ENCODE results near the gene PIPOX.

The PIPOX gene

GRCh38 chr17:29090750-29091605 lies 48.0 kb downstream of the PIPOX start:
- no peak overlapping the region for H3K4me3 ChIP-seq (ENCODE audit: low read depth, low read length)
- TF ChIP-seq CTCF (IDR thresholded peaks at IDR 0.05; ENCODE audit: insufficient read depth, low read depth, low read length, missing control alignments), result no peak
- DNase-seq (ENCODE audit: low read depth), result no peak

- H3K4me3 ChIP-seq (ENCODE audit: low read depth, low read length), result no peak overlapping the region
- no peak for DNase-seq (ENCODE audit: low read depth)
- TF ChIP-seq CTCF (IDR thresholded peaks at IDR 0.05; ENCODE audit: insufficient read depth, low read depth, low read length, missing control alignments), result no peak
Observed at GRCh38 chr17:29091606-29092289, 48.8 kb downstream of the PIPOX start.

- no peak for TF ChIP-seq CTCF (IDR thresholded peaks at IDR 0.05; ENCODE audit: insufficient read depth, low read depth, low read length, missing control alignments)
- H3K4me3 ChIP-seq (ENCODE audit: low read depth, low read length), result no peak overlapping the region
- no peak for DNase-seq (ENCODE audit: low read depth)
Observed at GRCh38 chr17:29093090-29093871, 50.3 kb downstream of the PIPOX start.

GRCh38 chr17:29094101-29094708 lies 51.3 kb downstream of the PIPOX start:
- H3K4me3 ChIP-seq (ENCODE audit: low read depth, low read length), result no peak overlapping the region
- DNase-seq (ENCODE audit: low read depth), result no peak
- no peak for TF ChIP-seq CTCF (IDR thresholded peaks at IDR 0.05; ENCODE audit: insufficient read depth, low read depth, low read length, missing control alignments)

- no peak overlapping the region for H3K4me3 ChIP-seq (ENCODE audit: low read depth, low read length)
- no peak for DNase-seq (ENCODE audit: low read depth)
- no peak for TF ChIP-seq CTCF (IDR thresholded peaks at IDR 0.05; ENCODE audit: insufficient read depth, low read depth, low read length, missing control alignments)
Observed at GRCh38 chr17:29095439-29095838, 52.5 kb downstream of the PIPOX start.

- H3K4me3 ChIP-seq (ENCODE audit: low read depth, low read length), result no peak overlapping the region
- no peak for TF ChIP-seq CTCF (IDR thresholded peaks at IDR 0.05; ENCODE audit: insufficient read depth, low read depth, low read length, missing control alignments)
- no peak for DNase-seq (ENCODE audit: low read depth)
Observed at GRCh38 chr17:29096094-29096493, 53.2 kb downstream of the PIPOX start.
